NCI-H345 (cell line): Measurements from ENCODE around the gene DNAJC7.
"Not testable (repeated sequence)": the region's sequence is repeated elsewhere in the genome, so short reads cannot be mapped to it uniquely, and the experiment has no call there.

Experiments
- DNase-seq: peaks from one replicate; lab custom pipeline; 2025; lab: John Stamatoyannopoulos, UW

The DNAJC7 gene

DNA sequence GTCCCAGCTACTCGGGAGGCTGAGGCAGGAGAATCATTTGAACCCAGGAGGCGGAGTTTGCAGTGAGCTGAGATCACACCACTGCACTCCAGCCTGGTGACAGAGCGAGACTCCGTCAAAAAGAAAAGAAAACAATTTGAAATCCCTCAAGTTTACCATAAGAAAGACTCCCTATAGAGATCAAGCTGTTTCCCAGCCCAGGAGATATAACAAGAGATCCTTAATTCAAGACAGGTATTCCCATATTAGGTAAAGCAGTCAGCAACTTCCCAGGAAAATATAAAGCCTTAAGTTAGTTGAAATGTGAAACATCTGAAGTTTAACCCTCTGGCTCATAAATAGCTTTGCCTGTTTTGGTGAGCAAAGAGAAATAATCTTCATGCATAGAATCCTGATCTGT is 4.9 kb downstream of the DNAJC7 start:
- DNase-seq = not testable (repeated sequence)

DNA sequence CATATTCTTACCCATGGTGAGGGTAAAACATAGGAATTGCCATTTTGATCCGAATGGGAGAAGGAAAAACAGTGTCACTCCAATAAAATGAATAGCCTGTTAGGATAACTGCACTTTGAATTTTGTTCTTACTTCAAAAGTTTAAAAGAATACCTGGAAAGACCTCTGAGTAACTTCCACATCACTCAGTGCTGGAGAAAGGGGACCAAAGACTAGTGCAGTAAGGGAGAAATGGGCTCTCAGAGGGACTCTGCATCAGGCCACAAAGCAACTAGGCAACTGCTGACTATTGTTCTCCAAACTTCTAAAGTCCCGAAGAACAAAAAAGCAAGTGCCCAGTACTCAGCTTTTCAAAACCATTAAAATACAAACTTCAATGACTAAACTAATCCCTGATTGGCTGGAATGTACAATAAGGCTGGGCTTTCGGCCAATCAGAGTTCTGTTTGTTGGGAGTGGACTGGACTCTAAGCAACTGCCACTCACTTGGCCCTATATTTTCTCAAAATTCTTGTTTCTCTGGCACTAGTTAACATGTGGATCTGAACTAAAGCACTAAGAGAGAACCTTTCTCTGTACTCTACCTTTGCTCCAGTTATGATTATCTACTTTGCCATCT is 6.2 kb downstream of the DNAJC7 start:
- no peak for DNase-seq

DNA sequence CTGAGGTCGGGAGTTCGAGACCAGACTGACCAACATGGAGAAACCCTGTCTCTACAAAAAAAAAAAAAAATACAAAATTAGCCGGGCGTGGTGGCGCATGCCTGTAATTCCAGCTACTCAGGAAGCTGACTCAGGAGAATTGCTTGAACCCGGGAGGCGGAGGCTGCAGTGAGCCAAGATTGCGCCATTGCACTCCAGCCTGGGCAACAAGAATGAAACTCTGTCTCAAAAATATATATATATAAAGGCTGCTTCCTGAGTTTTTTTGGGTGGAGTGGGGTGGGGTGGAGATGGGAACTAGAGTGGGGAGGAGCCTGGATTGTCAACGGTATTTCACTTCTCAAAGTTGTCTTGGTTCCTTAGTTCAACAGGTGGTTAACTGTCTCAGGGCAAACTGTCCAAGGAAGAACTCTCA is 7.0 kb downstream of the DNAJC7 start:
- not testable (repeated sequence) for DNase-seq

DNA sequence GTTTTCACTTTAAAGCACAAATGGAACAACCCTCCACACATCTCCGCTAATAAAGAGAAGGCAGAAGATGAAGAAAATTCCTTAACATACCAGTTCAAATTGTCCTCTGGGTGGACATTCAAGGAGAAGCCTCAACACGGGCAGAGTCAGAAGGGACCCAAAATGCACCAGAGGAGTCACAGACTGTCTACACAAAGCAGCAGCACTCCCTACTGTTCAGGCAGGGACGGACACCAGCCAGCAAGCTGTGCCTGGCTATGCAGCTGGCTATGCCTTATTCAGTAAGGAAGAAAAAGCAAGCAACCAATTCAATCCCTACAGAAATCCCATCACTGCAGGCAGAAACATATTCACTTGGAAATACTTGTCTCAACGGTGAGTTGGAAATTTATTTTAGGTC is 8.1 kb downstream of the DNAJC7 start:
- no peak for DNase-seq

DNA sequence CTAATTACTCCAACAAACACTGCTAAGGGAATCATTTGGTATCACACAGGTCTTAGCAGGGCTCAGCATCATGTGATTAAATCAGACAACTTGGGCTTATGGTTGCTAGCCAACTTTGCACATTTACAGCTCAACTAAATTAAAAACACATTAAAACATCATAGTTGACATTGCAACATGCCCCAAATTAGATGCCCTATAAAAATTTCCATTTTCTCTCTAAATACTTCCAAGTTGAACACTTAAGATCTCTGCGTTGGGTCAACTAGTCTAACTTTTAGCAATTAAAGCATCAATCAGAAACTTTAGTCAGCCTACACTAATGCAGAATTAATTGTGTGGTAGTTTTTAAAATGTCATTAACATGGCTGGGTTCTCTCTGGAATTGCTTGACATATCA is 12.1 kb downstream of the DNAJC7 start:
- no peak for DNase-seq

DNA sequence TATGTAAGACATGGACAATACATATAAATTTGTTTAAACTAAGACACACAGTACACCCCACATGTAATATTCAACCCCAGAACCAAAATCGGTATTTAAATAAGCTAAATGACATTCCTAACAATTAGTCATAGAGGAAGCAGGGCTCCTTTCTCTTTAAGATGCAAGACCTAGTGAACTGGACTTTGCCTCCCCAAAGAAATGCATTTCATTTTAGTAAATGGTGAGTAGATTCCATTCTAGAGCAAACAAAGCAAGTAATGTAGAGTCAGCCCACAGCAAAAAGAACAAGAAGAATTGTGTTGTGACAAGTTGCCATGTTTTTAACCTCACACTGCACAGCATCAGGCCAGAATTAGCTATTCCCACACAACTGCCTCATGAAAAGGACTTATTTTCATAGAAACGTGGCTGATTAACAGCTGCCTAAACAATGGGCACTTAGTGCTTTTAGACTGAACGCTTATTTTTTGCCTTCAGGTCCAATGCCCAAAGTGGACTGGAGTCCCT is 14.4 kb downstream of the DNAJC7 start:
- no peak for DNase-seq

DNA sequence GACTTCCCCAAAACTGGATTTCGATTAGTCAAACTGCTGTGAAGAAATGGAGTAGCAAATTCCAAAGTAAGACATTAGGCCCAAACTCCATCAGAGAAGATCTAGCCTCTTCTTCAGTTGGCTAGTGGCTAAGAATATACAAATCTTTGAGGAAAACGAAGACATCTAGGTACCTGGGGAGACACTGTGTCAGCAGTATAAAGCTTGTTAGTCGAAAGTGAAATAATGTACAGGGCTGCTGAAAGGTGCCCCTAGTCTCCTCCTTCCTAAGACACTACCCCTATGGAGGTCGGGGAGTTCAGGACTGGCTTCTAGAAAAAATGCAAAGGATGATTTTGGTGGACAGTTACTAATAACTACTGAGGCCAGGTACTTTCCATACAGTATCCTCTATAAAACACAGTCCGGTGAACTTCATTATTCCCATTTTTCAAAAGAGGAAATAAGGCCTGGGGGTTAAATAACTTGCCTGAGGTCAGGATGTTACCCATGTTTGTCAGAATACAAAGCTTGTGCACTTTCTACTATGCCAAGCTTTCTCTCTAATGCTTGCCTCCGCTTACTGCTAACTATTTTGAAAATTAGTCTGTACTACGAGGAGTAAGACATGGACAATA is 15.0 kb downstream of the DNAJC7 start:
- no peak for DNase-seq

DNA sequence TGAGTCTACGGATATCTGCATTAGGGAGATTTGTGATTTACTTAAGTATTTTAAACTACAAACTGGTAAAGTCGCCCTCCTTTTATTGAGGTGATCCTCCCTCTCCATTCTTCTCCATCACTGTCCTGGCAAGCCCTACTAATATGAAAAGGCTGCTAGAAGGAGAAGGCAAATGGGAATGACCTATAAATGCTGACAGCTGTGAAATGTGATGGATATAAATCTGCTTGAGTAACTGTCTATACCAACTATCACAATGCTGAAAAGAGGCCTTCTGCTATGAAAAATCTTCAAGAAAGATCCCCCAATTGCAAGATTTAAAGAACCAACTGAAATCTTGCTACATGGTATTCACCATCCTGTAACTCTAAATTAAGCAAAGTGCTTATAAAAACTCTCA is 15.5 kb downstream of the DNAJC7 start:
- DNase-seq = no peak

DNA sequence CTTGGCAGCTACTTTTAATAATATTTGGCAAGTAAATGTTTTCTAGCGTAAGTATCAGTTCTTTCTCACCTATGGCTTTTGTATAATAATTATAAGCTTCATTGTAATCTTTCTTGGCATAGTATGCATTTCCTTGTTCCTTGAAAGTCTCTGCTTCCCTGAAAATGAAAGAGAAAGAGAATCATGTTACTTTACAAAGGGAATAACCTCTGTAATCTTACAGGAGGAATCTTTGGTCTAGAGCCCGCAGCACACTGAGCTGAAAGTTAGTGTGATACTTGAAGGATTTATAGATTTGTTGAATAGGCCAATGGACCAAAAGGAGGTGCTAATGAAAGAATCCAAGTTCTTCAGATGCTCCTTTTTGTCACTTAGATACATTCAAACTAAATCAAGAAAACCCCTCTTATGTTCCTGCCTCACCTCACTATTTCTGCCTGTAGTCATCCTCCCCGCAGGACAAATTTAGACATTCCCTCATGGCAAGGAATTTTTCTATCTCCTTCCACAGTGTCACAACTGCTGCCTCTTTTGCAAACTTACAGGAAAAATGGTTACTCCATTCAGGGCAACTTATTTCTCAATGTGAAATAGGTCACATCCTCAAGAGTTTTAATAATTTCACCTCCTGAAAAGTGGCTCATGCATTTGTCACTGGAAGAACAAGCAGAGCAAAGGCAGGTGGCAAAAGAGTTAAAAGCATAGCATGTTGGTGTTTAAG is 16.7 kb downstream of the DNAJC7 start:
- DNase-seq = no peak

DNA sequence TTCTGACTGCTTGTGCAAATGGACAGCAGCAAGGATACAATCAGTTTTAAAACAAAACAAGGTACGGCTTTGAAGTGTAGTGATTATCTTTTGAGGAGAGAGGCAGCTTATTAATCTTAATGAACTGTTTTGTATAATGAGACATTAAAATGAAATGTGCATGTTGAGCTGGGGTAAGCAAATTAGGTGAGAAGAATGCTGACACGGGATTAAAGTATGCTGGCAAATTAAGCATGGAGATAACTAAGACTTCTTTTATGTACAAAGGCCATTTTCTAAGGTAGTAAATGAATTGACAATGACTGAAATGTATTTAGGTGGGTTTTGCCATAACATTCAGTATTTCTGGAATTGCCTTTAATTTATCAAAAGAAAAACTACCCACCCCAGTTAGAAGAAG is 18.7 kb downstream of the DNAJC7 start:
- DNase-seq = no peak

DNA sequence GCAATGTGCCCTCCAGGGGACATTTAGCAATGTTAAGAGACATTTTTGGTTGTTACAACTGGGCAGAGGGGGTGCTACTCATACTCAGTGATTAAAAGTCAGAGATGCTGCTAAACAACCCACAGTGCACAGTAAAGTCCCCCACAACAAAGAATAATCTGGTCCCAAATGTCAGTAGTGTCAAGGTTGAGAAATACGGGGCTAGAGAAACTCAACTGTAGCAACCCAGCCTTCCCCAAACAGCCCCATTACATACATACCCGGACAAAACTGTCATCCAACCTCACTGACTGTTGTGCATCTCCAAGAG is 20.4 kb downstream of the DNAJC7 start:
- DNase-seq = no peak

DNA sequence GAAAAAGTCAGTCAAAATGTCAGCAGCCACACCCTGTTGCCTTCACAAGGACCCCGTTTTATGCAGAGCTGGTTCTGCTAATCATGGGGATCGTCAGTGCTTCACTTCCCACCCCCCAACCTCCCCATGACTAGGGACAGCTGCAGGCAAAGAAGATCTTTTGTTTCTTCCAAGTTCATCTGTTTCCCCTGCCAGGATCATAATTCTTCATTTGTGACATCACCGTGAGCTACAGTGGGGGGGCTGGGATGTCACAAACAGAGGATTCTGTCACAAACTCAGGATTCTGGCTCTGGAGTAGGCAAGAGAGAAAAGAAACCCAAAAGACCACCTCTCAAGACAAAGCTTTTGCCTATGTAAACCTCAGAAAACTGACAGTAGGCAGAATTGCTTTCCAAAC is 24.7 kb downstream of the DNAJC7 start:
- no peak for DNase-seq

DNA sequence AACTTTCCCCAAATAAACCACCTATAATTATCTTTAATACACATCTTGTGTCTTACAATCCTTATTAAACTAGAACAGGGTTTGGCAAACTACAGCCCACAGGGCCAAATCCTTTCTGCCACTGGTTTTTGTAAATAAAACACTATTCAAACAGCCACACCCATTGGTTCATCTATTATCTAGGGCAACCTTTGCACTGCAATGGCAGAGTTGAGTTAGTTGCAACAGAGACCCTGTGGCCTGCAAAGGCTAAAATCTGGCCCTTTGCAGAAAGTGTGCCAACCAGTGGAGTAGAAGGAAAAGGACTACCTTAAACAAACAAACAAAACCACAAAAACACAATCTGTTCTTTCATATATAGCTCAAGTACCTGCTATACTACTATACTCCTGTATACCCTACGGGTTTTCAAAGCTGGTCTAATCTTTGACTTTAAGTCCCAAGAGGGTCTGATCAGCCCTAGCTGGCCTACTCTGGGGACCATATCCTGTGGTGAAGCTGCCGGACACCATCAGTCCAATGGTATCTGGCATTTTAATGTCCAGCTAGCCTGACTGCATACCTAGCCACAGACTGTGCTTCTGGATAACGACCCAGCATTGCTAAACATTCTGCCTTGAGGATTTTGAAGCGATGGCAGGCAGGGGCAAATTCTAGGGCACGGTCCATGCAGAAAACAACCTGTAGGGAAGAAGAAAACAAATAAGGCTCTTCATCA is 27.4 kb downstream of the DNAJC7 start:
- DNase-seq = no peak

DNA sequence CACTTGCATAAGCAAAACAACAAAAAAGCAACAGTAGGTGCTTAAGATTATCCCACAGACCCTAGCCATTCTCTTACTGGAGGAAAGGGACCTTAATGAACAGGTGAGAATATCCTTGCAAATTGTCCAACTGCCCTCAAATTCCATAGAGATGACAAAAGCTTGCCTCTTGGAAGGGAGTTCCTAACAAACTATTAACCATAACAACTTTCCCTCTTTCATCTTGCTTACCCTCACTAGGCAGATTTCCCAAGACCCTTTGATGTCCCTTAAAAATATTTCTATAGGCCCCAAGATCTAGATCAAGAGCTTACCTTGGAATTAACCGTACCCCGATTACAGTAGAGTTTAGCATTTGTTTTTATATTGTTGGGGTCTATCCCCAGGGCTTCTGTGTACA is 28.8 kb downstream of the DNAJC7 start:
- no peak for DNase-seq

DNA sequence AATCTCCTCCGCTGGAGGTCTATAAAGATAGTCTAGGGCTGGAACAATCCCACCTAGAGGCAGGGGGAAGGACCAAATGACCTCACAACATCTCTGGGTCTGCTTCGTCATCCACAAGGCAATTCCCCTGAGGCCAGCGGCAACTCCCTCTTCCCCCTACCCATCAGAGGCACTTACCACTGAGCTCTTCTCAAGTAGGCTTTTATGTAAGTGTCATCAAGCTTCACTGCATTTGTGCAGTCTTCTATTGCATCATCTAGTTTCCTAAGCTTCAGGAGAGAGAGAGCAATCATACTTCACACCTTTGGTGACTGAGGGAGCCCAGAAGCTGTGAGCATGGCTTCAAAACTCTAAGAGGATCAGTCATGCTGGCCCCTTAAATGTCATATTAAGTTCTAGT is 29.6 kb downstream of the DNAJC7 start:
- no peak for DNase-seq

DNA sequence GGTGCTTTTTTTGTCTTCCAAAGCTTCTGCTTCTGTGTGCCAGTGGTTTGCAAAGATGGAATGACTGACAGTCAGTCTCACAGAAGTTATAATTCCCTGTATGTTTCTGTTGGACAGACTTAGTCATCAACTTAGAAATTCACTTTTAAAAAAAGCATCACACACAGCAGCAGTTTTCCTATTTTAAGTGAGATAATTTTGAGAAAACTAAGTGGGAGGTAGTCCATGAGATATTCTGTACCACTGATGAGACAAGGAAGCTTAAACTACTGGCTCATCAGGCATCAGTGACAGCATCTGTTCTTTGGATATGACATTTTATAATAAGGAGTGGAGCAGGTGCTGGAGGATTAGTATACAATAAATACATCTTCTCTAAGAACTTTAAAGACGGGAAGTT is 30.6 kb downstream of the DNAJC7 start:
- DNase-seq = no peak

DNA sequence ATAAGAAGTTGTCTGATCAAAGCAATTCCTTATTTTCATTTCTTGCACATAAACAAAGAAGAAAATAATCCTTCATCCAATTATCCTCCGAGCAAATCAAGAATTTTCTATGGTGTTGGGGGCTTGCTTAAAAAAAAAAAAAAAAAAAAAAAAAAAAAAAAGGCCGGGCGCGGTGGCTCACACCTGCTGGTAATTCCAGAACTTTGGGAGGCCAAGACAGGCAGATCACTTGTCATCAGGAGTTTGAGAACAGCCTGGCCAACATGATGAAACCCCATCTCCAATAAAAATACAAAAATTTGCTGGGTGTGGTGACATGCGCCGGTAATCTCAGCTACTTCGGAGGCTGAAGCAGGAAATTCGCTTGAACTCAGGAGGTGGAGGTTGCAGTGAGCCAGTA is 31.3 kb downstream of the DNAJC7 start:
- DNase-seq = no peak

DNA sequence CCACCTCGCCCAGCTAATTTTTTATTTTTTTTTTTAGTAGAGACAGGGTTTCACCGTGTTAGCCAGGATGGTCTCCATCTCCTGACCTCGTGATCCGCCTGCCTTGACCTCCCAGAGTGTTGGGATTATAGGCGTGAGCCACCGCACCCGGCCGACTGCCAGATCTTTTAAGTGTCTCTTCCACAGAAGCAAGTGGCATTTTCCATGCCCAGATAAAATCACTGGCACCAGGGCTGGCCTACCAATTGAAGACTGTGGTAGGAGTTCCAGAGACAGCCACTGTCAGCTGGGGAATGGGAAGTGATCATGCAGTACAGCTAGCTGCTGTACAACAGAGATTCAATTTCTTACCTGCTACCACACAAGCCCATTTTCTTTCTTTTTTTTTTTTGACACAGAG is 32.8 kb downstream of the DNAJC7 start:
- no peak for DNase-seq

DNA sequence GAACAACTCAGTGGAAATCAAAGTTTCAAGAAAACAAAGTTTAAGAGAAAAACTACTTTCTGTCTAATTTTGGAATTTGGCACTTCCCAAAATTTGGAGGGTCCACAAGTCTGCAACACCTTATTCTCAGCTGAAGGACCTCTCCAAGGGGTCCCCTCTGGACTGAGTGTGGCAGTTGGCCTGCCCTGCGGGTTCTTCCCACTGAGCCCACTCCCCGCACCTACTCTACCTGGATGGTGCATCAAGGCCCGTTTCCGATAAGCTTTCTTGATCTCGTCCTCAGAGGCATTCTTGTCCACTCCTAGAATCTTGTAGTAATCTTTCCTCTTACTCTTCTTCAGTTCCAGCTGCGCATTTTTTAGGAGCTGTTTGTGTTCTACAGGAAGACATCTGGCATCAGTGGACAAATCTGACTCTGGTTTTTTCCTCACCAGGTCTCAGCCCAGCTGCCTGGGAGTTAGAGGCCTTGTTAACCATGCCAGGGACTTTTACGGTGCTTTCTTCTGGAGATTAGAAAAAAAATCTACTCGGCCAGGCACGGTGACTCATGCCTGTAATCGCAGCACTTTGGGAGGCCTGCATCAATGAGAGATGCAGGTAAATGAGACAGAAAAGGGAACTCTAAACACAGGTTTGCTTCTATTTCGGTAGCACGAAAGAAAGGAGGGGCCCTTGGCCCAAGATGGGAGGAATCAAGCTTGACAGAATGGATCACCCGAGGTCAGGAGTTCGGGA is 35.0 kb downstream of the DNAJC7 start:
- DNase-seq = no peak

DNA sequence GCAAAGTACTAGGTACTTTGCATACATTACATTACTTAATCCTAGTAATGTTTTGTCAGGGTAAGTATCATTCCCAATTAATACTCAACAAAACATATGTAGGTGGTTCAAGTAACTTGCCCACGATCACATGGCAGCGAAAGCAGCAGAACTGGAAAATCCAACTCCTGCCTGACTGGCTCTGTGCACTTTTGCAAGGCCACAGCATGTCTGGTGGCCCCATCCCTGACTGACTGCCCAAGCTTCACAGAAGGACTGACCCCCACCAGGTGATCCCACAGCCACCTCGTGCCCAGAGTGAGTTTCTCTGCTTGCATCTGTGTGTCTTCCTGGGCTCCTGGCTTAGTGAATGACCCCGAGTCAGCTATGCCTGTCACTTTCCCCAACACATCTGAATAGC is 39.2 kb downstream of the DNAJC7 start:
- no peak for DNase-seq

DNA sequence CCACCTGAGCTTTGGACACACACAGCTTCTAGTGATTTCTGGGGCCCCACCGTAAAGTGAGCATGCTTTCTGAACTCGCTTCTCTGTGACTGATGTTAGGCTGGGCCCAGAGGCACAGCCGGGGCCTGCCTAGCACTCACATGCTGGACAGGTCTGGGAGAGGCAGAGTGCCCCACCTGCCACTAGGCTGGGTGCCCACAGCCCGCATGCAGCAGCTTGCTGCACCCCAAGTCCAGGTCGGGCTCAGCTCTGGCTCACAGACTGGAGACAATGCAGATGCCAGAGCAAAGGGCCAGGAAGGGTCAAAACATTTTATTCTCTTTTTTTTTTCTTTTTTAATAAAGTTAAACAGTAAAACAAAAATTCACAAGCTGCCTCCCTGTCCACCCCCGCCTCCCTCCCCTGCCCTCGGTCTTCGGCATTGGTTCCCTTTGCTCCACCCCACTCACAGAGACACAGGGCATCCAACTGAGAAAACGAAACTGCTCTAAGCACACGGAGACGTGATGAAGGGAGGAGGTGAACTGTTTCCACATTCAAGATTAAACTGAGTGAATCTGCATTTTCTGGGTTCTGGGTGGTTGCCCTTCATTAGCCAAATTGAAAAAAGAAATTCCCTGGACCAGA is 41.0 kb downstream of the DNAJC7 start:
- no peak for DNase-seq
